ENCODE results near the gene CD1E.
"Not testable (repeated sequence)": the region's sequence is repeated elsewhere in the genome, so short reads cannot be mapped to it uniquely, and the experiment has no call there.

- TF ChIP-seq CTCF (IDR thresholded peaks at IDR 0.05; ENCODE audit: low read depth, low read length); POLR2A (IDR thresholded peaks at IDR 0.05; ENCODE audit: extremely low read depth, insufficient read length); MAX (IDR thresholded peaks at IDR 0.05; ENCODE audit: low read depth, low read length); MYC (IDR thresholded peaks at IDR 0.05; ENCODE audit: low read depth, low read length): not testable (repeated sequence)
Observed at GRCh38 chr1:158374101-158374500, 20.4 kb downstream of the CD1E start.

Data from NB4 (cell line).